GM21526 (cell line): ENCODE data around the gene TMEM167B.

Source experiments
- ATAC-seq: cut with Tn5 transposase; IDR thresholded peaks from one replicate; pipeline ENCODE4 v1.9.1; 2021; ENCODE audit warnings: moderate library complexity; ENCODE audit not compliant: unreplicated experiment, low FRiP score

Gene TMEM167B

GRCh38 chr1:109080441-109081082 lies 10.0 kb upstream of the TMEM167B start:
- ATAC-seq = no peak

DNA sequence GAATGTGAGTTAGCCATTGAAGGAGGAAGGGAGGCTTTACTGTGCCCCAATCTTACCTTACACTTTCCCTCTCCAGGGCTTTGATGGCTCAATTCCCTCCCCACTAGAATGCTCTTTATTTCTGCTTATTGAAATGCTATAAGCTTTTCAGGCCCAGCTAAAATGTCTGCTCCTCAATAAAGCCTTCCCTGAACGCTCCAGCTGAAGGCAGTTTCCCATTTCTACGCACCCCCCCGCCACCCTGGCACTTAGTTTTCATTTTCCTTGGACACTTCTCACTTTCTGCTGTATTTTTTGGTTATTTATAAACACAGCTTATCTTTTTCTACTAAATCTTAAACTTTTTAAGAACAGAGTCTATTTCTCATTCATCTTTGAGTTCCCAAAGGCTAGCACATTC lies 7.1 kb upstream of the TMEM167B start:
- no peak for ATAC-seq

DNA sequence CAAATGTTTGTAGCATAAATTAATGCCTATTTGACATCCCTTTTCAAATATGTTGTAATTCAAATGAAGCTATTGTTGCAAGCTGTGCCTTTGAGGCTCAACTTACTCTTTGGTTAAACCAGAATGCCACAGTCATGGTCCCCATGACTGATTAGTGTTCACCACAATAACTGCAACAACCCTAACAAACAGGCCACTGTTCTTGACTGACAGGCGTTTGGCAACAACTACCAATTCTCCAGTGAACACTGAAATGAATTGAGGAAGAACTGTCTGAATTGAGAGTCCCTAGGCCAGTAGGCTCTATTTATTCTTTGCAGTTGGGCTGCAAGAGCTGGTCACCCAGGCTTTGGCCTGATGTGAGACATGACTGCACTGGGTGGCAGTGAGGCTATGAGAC lies 6.6 kb upstream of the TMEM167B start:
- no peak for ATAC-seq

DNA sequence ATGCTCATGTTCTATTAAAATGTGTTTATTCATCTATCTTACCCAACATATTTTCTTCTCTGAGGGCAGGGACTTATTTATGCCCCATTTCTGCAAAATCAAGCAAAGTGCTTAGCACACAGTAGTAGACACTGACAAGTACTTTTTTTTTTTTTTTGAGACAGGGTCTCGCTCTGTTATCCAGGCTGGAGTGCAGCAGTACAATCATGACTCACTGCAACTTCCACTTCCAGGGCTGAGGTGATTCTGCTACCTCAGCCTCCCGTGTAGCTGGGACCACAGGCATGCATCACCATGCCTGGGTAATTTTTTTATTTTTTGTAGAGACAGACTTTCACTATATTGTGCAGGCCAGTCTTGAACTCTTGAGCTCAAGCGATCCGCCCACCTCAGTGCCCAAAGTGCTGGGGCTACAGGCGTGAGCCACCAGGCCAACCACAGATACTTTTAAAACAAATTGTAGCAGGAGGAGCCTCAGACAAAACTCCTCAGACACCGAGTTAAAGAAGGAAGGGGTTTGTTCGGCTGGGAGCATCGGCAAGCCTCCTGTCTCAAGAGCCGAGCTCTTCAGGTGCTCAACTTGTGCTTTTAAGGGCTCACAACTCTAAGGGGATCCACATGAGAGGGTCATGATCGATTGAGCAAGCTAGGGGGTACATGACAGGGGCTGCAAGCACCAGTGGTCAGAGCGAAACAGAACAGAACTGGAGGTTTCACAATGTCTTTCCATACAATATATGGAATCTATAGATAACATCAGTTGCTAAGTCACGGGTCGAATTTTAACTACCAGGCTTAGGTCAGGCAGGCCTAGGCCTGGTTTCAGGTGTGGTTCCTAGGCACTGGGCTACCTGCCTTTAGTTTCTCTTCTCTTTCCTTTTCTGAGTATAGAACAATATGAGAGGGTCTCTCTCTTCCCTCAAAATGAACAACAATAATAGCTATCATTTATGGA lies 5.7 kb upstream of the TMEM167B start:
- ATAC-seq = no peak

GRCh38 chr1:109089242-109090015 lies 1.1 kb upstream of the TMEM167B start:
- ATAC-seq = no peak

DNA sequence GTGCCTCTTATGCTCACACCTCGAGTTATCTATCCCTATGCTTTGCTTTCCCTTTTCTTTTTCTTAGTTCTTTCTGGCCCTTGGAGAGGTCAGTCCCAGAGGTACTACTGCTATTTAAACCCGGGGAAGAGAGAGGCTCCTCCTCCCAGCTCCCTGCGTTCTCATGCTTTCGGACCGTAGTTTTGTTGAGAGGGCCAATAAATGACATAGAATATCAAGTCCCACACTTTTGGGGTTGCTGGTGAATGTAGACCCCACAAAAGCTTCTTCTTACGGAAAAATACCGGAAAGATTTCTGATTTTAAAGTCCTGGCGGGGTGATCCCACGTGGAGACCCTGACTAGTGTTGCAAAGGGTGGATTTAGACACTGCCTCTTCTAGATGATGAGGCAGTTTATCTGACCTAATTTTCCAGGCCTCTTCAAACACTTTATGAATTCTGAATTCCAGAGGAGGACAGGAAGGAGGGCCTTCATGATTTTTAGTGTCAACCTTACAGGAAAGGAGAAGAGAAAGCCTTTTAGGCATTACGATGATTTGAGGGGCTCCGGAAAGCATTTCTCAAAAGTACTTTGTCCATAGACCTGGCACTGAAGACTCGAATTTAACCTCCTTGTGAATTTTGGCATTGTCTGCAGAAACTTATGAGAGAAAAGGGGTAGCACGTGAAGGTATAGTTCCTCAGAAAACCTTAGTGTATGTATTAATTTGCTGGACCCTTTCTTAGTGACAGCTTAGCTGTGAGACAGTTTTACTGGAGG lies 694 bp downstream of the TMEM167B start:
- peak; percentile 43 for ATAC-seq

- no peak for ATAC-seq
These were observed 1.3 kb downstream of the TMEM167B start for GRCh38 chr1:109091839-109092193.

DNA sequence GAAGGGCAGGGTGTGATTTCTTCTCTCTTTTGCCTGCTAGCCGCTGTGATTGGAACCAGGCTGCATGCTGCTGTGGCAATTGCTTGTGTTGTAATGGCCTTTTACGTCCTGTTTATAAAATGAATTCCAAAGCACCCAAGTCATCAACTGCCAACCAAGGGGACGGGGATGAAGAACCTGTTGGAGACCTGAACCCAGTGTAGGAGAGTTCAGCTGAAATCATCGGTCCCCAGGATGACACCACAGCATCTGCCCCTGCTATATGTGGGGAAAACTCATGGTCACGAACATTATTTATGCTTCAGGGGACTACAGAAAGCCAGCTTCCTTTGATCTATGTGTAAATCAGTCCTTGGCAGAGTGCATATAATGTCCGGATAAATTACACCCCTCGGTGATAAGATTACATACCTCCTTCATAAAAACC lies 3.8 kb downstream of the TMEM167B start:
- ATAC-seq = no peak

DNA sequence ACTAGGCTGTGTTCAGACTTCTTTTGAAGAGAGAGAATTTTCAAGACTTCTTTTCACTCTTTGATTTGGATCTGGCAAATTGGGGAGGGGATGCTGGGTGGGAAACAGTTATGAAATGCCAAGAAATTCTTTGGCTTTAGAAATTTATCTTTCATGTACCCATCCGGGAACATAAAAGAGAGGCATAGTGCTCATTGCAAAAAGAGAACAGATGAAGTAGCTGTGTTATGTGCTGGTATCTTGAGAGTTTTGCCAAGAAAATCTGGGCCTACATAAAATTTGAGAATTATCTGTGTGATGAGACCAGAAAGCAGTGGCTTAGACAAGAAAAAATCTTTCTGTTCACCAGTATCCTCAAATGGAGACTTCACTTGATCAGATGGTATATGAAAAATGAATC lies 4.3 kb downstream of the TMEM167B start:
- no peak for ATAC-seq

- no peak for ATAC-seq
These were observed 5.1 kb downstream of the TMEM167B start for GRCh38 chr1:109095631-109096030.

DNA sequence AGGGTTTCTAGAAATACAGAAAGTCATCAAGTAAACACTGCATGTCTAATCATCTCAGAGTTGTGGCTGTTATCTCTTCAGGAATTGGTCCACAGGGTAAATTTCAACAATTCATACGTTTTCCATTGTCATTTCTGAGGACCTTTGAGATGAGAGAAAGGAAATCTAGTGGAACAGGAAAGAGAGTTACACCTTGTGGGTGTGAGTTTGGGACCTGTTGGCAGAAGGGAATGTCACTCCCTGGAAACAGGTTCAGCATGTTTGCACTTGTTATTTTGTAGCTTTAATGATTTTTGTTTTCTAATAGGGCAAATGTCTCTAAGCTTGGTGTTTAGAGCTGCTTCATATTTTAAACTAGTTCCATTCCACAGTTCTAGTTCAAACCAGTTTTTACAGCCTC lies 5.6 kb downstream of the TMEM167B start:
- ATAC-seq = no peak

DNA sequence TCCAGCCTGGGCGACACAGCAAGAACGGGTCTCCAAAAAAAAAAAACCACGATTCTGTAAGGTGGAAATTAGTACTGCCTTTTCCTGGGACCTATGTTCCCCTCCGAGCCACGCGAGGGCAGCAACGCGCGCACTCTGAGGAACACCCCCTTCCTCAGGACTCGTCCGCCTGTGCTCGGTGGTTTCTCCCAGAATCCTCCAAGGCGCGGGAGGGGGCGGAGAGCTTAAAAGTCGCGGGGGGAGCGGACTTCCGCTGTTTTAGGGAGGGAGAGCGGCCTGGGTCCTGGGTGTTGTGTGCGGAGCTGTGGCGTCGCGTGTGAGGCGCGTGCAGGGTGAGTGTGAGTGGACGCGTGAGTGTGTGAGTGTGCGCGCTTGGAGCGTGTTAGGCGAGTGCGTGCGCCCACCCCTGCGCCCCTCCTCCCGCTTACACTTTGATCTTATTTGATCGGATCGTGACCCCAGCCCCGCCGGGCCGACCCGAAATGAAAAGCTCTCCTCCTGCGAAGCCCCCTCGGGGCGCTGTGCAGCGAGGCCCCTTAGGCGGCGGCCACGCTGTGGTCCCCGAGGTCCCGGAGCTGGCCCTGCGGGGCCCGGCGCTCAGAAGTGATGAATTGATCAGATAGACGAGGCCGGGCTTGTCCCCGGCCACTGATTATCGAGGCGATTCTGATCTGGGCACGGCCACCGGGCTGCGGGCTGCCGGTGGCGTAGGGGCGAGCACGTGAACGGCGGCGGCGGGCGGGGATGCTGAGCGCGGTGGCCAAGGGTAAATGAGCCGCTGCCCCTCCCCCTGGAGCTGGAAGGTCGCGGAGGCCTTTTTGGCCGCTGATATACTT lies 9.6 kb downstream of the TMEM167B start:
- peak; percentile 85 for ATAC-seq

- ATAC-seq = no peak
These were observed 14.0 kb downstream of the TMEM167B start for GRCh38 chr1:109104364-109105151.

DNA sequence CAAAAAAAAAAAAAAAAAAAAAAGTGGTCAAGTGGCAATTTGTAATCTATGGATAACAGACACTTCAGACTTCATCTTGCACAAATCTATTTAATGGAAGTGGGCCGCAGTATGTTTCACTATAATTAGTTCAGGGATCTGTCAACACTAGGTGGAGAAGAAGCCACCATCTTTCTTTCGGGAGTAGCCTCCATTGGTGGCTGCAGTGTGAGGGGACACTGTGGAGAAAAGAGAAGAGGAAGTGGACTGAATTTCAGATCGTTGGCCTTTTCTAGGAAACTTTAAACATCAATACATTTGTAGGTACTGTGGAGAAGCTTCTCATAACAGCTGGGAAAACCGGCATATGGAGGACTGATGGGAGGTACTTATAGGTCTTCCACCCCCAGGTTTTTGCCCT lies 15.3 kb downstream of the TMEM167B start:
- no peak for ATAC-seq

DNA sequence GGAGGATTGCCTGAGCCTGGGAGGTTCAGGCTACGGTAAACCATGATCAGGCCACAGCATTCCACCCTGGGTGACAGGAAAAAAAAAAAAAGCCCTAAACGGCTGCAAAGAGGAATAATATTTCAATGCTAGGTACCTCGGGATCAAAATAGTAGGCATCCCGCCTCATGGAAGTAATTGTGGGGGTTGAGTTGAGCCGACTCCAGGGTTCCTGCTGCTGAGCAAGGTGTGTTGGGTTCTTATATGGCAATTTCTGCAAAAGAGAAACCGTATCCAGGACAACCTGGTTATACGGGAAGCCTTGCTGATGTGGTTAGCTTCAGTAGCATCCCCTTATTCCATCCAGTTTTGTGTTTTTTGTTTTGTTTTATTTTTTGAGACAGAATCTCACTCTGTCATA lies 17.2 kb downstream of the TMEM167B start:
- no peak for ATAC-seq

DNA sequence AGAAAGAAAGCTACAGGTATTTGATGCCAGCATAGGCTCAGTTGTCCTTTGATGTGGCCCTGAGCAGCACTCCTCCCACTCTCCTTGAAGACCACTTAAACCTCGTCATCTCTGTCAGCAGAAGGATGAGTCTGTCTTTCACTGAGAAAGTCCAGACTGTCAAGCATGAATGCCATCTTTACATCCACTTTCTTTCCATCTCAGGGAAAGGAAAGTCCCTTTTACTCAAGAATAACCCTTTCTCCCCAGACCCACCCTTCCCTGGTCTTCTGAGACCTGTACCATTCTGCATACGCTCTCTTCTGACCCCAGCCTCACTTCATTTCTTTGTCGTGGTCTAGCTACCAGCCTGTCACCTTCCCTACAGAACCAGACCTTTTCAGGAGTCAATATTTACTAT lies 19.3 kb downstream of the TMEM167B start:
- ATAC-seq = no peak

GRCh38 chr1:109111386-109112055 lies 21.0 kb downstream of the TMEM167B start:
- no peak for ATAC-seq

- ATAC-seq = peak; percentile 11
These were observed 21.6 kb downstream of the TMEM167B start for GRCh38 chr1:109112056-109112651.
